ENCODE data around the gene OR6C68.
"Not testable (repeated sequence)": the region's sequence is repeated elsewhere in the genome, so short reads cannot be mapped to it uniquely, and the experiment has no call there.

OR6C68 gene

DNA sequence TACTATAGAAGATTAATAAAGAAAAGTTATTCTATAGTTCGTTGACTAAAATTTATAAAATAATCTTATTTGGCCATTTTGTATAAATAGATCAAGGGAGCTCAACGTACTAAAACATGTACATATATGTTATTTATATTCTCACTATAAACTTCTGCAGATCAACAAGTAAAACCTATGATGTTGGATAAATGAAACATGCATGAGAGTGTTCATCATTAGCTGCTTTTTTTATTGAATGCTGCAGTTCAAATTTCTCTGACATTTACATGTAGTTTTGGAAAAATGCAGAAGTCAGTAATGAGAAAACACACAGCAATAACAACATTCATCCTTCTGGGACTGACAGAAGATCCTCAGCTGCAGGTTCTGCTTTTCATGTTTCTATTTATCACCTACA is at the start of gene OR6C68:
TSS of gene OR6C68 (plus strand) at position 301 of the 400 bp plus-strand sequence. CDS start at position 301, 0 bp downstream.
- no peak for DNase-seq

- no peak for DNase-seq
These were observed 48.4 kb upstream of the OR6C68 start, which contains the start of gene OR6C2 for GRCh38 chr12:55443776-55444175. OR6C2 (plus strand) TSS chr12:55444076; CDS start chr12:55452214, 8,138 bp downstream.

DNA sequence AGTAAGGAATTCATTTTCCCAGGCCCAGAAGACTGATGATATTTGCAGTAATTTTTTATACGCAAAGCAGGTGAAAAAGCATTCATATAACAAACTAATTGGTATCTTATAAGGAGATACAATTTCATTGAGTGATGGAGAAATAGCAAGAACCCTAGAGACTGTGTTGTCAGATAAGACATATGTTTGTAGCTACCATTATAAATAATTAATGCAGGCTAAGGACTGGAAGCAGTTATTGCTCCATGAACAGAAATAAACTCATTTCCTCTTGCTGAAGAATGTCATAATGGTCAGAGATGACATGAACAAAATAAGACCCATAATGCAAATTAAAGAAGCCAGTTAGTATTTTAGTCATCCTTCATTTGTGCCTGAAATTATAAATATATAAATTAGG is 46.8 kb upstream of the OR6C68 start:
- DNase-seq = no peak

DNA sequence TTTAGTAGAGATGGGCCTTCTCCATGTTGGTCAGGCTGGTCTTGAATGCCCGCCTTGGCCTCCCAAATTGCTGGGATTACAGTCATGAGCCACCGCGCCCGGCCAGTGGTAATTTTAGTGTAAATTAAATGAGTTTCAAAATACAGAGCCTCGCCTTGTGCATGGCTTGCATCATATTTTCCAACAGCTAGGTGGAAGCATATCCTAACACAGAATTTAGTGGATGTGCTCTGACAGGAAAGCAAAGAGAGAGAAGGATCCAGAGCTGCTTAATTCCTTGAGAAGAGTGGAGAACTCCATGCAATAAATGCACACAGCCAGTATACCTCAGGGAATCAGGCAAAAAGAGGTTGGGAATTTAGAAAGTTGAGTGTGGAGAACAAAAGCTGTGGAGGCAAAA is 45.9 kb upstream of the OR6C68 start:
- no peak for DNase-seq

DNA sequence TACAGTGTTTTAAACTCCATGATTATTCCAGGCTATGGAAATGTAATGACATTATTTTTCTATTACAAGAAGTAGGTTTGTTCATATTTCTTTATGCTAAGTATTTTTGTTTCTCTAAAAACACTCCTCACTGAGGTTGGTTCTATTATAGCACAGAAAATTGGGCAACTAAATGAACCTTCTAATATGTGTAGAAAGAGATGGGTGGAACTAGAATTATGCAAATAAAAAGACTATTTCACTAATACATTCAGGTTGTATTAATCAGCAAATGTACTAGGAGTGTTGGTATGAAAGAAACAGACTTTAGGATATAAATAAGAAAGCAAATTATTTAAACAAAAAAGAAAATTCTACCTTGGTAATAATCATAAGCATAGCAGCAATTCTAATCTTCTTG is 43.4 kb upstream of the OR6C68 start:
- no peak for DNase-seq

DNA sequence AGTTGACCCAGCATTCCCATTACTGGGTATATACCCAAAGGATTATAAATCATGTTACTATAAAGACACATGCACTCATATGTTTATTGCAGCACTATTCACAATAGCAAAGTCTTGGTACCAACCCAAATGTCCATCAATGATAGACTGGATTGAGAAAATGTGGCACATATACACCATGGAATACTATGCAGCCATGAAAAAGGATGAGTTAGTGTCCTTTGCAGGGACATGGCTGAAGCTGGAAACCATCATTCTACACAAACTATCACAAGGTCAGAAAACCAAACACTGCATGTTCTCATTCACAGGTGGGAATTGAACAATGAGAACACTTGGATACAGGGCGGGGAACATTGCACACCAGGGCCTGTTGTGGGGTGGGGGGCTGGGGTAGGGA is 27.3 kb upstream of the OR6C68 start:
- DNase-seq = not testable (repeated sequence)

DNA sequence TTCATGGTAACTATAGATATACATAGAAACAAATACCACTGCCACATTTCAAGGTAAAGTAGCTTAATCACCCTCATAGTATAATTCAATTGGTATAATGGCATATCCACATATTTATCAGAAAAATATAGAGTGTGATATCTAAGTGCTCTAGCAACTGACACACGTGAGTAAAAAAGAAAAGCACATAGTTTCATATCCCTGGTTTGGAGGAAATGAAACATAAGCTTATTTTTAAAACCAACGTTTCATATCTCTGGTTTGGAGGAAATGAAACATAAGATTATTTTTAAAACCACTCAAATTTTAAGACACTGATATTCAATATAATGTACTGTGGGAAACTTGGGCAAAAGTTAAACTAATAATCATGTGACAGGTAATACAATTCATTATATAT is 24.3 kb upstream of the OR6C68 start:
- no peak for DNase-seq

GRCh38 chr12:55469291-55469690 is 22.9 kb upstream of the OR6C68 start:
- no peak for DNase-seq

DNA sequence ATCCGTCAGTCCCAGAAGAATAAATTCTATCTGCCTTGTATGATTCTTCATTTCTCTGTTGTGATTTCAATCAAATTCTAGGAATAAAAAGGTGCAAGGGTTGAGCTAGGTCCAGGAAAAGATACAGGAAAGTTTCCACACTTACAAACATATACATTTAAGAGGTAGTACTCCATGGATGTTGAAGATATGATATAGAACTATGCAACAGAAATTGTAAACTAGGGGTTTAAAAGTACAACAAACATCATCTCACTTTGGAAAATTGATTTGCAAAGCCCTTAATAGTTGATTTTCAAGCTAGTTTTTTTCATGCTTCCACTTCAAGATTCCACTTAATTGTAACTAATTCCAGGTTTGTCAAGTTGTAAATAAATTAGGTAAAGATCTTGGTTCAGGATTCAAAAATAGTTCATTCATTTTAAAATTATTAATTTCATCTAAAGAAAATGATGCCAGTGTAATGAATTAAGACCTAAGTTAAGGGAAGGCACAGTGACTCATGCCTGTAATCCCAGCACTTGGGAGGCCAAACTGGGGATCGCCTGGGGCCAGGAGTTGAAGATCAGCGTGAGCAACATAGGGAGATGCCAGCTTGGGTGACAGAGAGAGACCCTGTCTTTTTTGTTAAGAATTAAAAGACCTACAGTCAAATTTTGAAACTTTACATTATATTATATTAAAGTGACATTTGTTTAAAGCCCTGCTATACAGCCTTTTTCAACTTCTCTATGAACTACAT is 21.9 kb upstream of the OR6C68 start, which contains the start of gene OR6C70:
TSS of gene OR6C70 (minus strand) at position 51 of the 742 bp plus-strand sequence. CDS start at position 51, 0 bp downstream.
- DNase-seq = no peak

DNA sequence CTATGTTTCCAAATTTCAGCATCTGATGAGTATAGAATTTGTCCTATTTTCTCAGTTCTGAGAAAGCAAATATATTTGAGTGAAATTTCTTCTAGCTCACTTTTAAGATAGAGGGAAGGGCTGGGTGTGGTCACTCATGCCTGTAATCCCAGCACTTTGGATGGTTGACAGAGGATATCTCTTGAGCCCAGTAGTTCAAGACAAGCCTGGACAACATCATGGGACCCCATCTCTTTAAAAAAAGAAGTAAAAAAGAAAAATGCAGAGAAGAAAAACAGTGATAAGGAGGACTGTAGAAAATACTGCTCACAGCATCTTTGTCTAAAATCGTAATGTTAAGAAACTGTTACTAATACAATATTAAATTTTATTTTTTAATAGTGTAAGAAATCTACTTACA is 19.9 kb upstream of the OR6C68 start:
- no peak for DNase-seq

- not testable (repeated sequence) for DNase-seq
These were observed 13.0 kb upstream of the OR6C68 start for GRCh38 chr12:55479136-55479535.

- not testable (repeated sequence) for DNase-seq
These were observed 7.9 kb upstream of the OR6C68 start for GRCh38 chr12:55484284-55484683.

DNA sequence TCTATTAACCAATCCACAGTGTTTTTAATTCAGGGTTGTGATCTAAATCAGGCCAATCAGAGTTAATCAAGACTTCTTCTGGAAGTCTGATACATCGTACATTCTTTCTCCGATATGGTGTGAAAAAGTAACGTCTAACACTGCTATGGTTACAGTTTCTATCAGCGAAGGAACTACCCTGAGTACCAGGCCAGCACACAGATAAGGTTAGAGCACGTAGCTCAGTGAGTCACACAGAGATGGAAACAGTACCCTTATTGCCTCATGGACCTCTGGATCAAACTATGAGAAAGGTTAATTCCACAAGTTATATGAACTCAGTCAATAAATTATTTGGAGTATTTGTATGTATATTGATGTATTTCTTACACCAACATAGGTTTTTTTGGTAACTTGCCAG is 3.3 kb downstream of the OR6C68 start:
- DNase-seq = no peak

- DNase-seq = no peak
These were observed 7.1 kb downstream of the OR6C68 start for GRCh38 chr12:55499231-55499630.

- no peak for DNase-seq
These were observed 7.7 kb downstream of the OR6C68 start for GRCh38 chr12:55499810-55500252.

GRCh38 chr12:55501601-55502000 is 9.4 kb downstream of the OR6C68 start:
- DNase-seq = no peak

DNA sequence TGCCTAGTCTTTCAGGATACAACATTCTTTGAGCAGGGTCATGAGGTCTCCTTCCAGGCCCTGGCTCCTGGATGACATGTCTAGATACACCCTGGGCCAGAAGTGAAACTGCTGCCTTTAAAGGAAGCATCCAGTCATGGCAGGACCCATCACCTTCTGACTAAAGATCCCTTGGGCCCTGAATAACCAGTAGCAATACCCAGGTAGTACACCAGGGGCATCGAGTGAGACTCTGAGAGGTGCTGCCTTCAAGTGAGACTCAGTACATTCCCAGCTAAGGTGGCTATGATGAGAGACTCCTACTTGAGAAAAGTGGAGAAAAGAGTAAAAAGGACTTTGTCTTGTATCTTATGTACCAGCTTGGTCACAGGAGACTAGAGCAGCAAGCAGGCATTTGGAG is 23.5 kb downstream of the OR6C68 start:
- no peak for DNase-seq

DNA sequence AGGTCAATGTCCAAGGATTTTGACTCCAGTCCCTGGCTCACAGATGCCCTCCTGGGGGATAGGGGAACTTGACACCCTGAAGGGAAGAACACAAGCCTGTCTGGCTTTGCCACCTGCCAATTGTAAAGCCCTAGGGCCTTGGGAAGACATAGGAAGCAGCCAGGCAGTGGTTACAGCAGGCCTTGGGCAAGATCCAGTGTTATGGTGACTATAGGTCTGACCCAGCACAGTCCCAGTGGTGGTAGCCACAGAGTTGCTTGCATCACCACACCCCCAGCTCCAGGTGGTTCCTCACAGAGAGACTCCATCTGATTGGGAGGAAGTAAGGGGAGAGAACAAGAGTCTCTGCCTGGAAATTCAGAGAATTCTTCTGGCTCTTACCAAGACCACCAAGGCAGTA is 24.2 kb downstream of the OR6C68 start:
- no peak for DNase-seq

Data from SW 1271 (cell line).